ENCODE data around the gene LTBP1. TPM values are rescaled to one million over a fixed set of nuclear protein-coding genes. Genes with fewer than 3 reads are reported as not detected.

LTBP1 gene
- total RNA-seq, 1 experiment from 2014 or later = 12.1 TPM

DNA sequence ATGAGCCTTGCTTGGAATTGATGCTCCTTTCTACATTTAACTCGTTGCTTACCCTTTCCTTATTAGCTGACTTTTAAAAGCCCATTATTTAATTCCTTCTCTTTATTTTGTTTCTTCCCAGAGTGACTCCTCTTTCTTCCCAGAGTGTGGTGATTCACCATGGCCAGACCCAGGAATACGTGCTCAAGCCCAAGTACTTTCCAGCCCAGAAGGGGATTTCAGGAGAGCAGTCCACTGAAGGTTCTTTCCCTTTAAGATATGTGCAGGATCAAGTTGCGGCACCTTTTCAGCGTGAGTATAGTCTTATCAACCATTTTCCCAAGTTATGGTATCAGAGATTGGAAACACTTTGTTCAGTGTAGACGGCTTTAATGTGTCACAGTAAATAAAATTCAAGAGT lies 163.7 kb downstream of the LTBP1 start:
- no peak for DNase-seq (ENCODE audit: low spot score)

DNA sequence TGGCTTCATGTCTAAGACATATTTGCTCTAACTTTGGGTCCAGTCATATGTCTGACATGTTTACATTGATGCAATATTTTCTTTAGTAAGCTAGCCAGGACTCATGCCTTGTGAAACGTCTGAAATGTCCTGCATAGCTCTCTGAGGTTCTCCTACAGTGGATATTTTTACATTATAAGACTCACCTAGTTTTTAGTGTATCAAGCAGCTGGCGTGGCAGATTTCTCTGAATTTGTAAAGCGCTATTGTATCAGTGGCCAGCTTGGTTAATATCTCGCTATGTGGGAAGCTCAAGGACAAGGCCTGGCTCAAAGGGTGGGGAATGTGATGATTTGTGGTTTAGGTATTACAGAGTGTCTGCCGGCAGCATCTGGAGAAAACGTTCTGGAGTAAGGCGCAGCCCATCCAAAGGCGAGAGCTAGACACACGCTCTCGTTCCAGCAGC lies 164.3 kb downstream of the LTBP1 start:
- DNase-seq (ENCODE audit: low spot score) = no peak

DNA sequence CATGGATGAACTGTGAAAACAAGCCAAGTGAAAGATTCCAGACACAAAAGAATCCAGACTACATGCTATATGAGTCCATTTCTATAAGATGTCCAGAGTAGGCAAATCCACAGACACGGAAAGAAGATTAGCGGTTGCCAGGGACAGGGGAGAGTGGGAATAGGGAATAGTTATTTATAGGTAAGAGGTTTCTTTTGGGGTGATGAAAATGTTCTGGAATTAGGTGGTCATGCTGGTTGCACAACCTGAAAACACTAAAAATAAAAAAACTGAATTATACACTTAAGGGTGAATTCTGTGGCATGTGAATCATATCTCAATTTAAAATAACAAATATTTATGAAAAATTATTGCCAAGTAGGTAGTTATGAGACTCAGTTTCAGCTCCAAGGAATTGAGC lies 168.4 kb downstream of the LTBP1 start:
- no peak for DNase-seq (ENCODE audit: low spot score)

DNA sequence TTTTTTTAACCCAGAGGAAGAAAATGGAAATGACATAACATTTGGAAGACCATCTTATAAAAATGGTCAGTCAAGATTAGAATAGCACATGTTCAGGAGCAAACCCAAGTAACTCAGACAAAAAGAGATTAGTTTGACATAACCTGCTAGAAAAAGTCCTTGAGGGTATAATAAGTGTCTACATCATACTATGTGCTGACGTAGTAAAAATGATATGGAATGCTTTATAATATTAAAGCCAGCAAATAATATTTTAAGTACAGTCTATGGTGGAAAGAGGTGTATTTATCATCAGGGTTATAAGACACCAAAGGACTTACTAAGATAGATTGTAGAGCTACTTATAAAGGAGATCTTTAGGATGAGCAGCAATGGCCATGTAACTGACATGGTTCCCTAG lies 169.0 kb downstream of the LTBP1 start:
- DNase-seq (ENCODE audit: low spot score) = no peak

DNA sequence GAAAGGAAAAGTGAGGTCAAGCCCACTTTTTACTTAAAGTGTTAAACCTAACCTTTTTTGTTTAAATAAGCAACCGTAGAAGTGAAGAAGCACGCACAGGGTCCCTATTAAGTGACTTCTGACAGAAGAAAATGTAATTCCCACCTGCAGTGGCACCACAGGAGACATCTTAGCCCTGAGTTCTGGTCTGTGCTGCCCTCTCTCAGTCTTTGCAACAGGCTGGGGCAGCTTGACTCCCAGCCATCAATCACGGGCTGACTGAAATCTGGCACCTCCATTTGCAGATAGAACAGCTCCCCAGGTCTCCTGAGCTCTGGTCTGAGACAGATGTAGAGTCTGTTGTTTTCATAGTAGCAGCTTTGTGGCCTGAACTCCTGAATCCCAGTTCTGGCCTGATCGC lies 170.0 kb downstream of the LTBP1 start:
- no peak for DNase-seq (ENCODE audit: low spot score)

DNA sequence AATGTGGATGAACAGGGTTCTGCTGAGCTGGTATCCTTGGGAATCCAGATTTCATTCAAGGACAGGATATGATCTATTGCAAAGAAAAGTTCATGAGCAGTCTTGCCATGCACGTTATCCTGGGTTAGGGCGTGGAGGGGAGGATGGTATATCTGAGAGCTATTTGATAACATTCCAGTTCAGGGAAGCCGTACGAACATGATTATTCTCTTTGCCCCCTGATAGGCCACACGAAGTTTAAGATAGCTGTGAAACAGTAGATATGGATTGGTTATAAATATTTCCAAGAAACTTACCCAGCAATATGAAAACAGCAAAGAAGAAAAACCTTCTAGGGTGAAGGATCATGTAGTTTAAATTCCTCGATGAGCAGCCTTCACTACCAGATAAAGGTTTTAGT lies 171.9 kb downstream of the LTBP1 start:
- DNase-seq (ENCODE audit: low spot score) = no peak

DNA sequence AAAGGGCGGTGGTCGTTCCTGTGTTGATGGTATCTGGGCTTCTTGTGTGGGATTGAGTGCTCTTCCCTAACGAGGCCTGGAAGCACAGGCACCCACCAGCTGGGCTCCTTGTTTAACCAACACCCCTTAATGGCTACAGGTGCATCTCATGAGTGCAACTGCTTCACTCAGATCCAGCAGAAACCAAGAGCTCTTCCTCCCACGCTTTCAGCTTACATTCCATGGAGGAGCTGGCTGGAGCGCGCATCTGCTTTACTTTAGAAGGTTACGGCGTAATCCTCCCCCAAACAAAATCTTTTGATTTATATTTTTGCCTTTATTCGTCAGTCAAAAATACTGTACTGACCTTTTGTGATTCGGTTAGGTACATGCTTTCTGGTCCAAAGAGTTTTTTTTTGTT lies 174.7 kb downstream of the LTBP1 start:
- no peak for DNase-seq (ENCODE audit: low spot score)

DNA sequence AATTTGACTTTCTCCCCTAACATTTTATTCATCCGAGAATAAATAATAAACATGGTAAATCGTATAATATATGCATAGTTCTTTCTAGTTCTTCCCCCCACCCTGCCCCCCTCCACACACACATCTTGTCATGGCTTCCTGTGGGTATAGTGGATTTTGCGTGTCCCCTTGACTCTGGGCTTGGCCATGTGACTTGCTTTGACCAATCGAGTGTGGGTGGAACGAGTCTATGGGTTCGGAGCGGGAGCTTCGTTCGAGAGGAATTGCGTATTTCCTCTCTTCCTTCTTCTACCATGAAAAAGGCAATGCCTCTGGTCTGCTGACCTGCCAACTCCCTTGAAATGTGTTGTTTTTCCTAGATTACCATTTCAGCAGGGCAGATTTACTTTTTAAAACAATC lies 175.2 kb downstream of the LTBP1 start:
- DNase-seq (ENCODE audit: low spot score) = no peak

DNA sequence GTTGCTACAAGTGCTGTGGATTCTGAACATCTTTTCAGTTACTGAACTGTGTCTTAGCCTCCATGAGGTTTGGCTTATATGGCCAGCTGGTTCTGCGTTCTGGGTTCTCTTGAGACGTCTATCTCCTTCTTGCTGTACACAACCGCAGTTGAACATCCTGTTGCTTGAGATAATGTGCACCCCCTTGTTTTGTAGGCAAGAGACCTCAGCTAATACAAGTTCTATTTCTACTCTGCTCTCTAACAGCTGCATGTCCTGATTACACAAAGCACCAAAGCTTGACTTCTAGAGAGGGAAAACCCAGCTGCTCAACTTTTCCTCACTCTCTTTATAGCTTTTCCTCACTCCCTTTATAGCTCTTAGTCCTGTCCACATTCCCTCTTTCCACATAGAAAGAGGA lies 176.0 kb downstream of the LTBP1 start:
- no peak for DNase-seq (ENCODE audit: low spot score)

DNA sequence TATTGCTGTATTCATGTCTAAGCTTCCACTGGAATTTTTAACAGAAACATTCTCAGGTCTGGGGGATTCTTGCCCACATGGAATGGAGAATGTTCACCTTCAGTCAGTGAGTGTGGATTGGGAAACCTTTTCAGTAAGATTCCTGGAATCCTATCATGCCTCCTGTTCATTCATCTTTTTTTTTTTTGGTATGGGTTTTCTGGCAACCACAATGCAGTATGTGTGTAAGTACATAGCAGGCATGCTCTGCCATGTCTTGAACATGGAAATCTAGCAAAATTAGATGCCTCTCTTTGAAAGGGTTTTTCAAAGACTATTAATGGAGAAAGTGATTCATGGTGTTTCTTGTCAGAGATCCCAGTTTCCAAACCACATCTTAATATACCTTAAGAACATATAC lies 176.5 kb downstream of the LTBP1 start:
- DNase-seq (ENCODE audit: low spot score) = no peak

DNA sequence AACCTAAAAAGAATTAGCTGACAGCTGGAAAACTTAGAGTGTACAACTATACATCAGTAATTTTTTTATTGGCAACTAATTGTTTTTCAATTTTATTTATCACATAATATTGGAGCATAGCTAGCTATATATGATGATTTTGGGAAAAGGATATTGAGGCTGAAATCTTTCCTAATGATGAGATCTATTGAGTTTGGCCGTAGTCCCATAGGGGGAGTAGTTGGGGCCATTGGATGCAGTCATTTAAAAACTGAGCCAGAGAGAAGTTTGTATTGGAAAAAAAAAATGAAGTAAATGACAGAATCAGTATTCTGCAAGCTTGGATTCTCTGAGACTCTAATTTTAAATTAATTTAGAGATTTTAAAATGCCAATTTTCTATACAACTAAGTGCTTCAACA lies 179.8 kb downstream of the LTBP1 start:
- no peak for DNase-seq (ENCODE audit: low spot score)

DNA sequence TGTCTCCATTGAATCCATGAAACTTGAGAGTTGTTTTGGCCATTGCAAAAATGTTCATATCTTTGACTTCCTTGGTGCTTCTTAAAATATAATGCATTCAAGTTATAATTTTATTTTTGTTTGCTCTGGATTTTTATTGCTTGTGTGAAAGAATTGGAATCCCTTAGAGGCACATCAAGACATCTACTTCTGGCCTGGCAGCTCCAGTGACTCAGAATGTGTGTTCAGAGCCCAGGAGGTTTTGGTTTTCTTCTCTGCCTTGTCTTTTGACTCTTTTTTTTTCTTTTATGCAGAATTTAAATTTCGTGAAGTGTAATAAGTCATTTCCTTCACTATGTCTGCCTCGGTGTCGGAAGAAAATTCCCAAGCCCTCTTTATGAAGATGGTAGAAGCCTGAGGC lies 180.2 kb downstream of the LTBP1 start:
- DNase-seq (ENCODE audit: low spot score) = no peak

DNA sequence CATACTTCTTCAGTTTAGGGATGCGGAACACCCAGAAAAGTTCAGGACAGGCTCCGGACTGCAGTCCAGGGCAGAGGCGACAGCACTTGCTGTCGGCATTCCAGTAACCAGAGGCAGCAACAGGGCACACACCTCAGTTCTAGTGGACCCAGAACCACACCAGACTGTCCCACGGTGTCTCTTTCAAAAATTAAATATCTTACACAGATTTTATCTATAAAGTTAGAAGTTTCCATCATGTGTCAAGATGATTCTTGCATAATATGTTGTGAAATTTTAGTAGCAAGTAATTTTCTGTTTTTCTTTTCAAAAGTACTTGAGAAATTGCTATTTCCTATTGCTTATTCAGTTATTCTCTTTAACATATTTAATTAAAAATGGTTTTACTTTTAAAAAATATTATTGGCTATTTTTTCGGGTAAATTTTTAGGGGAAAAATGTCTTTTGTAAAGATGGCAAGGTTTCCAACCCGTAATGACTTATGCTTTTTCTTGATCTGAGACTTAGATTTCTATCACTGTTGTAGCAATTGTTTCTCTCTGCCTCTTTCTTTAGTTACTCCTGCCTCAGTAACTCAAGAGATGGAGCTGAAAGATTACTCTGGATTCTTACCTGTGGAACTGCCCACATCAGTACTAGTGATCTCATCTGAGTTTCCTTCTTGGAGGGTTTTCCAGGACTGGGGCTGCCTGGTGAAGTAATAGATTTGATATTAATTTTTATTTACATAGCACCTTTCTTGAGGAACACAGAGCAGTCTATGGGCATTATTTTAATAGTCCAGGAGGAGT lies 182.7 kb downstream of the LTBP1 start:
- DNase-seq (ENCODE audit: low spot score) = no peak

DNA sequence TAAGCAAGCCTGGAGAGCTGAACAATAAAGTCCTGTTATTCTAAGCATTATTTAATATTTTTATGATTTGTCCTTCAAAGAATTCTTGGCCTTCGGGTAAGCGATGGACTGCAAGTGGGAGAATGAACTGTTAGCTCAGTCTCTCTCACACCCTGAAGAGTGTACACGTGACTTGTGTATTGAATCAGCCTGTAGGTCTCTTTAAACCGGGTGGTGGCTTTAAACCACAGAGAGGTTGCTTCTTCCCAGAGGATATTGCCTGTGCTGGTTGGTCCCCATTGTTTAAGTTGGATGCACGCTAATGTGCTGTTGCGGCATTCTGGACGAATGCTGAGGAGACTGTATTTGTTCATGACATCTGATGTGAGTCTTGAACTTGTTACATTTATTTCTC lies 183.3 kb downstream of the LTBP1 start:
- no peak for DNase-seq (ENCODE audit: low spot score)

DNA sequence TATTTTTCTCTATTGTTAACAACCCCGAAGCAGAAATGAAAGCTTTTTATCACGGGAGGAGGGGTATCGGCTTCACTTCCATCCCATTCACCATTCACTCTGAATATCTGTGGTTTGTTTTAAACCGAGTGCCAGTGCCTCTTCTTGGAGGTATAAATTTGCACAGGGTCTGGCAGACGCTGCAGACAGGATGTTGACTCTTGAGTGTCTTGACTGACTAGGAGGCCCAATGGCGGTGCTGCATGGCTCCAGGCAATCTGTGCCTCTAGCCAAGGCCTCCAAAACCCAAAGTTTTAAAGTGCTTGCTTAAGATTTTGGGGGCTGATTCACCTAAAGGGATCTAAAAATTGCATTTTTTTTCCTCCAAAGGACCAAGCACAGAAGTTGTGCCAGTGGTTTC lies 183.8 kb downstream of the LTBP1 start:
- DNase-seq (ENCODE audit: low spot score) = no peak

DNA sequence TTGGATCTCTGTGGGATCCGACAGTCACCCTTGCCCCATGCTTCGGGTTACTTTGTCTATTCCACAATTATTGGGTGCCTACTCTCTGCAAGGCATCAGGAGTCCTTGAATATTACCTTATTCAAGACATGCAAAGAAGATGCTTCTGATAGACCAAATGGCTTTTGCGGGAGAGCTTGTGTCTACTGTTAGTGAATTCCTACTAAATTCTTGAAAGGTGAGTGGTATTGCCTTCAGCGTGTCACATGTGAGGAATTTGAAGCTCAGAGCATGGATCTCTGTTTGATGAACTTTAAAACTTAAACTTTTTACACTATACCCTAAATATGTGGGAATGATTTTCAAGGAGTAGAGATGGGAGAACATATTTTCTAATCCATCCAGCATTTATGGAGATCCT lies 184.4 kb downstream of the LTBP1 start:
- DNase-seq (ENCODE audit: low spot score) = peak; percentile 6

DNA sequence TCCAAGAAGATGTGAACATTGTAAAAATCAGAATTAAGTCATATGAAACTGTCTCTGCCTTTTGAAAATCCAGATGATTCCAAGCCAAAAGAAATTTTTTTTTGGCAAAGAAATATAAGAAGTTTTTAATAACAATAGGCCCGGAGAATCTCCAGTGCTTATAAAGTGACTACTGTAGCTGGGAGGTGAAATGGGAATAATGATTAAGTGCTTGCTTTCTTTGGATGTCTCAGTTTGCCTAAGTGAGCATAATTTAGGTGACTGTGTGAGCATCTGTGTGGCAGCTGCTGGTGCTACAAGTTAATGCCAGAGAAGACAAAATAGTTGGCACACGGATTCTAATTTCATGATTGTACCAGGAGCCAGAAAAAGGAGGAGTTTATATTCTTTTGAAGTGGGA lies 185.0 kb downstream of the LTBP1 start:
- DNase-seq (ENCODE audit: low spot score) = no peak

DNA sequence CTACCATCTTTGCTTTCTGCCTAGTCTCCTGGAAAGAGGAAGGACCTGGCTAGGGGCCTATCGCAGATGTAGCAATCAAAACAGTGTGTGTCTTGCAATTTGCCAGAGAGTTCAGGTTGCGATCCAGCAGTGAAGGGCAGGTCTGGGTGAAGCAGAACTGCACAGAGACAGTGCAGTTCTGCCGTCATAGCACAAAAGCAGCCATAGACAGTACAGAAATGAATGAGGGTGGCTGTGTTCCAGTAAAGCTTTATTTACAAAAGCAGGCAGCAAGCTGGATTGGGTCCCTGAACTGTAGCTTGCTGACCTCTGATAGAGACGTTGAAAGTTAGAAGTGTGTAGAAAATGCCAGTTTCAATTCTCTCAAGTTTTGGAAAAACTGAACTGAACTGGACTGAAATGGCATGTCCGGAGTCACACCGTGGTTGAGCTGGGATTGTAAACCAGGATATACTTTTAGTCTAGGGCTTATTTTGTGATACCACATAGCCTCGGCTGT lies 186.8 kb downstream of the LTBP1 start:
- DNase-seq (ENCODE audit: low spot score) = no peak

DNA sequence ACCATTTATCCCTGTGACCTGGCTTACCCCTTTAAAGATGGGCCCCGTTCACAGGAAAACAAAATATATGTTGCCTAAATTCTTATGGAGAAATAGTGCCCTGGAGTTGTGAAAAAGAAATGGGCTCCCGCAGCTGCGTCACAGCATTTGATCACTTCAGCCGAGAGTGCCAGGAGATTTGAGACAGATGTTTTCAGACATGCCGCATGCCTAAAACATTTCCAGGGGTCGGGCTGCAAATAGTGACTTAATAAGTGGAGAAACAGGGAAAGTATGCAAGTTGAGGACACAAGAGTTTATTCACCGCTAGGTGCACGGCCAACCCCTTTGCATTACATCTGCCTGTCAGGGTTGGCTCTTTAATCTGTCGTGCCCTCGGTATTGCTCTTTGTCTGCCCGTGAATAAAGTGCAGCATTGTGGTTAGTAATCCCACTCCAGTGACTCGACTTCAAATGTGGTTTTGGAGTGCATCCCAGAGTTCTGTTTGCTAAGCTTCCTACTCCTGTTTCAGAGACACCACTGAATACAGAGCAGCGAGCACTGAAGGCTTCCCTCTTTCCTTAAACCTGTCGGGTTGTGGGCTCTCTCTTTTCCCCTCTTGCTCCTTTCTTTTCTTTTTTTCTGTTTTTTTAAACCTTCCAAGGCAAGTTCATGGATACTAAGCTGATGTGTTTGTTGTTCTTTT lies 187.5 kb downstream of the LTBP1 start:
- peak; percentile 93 for DNase-seq (ENCODE audit: low spot score)

DNA sequence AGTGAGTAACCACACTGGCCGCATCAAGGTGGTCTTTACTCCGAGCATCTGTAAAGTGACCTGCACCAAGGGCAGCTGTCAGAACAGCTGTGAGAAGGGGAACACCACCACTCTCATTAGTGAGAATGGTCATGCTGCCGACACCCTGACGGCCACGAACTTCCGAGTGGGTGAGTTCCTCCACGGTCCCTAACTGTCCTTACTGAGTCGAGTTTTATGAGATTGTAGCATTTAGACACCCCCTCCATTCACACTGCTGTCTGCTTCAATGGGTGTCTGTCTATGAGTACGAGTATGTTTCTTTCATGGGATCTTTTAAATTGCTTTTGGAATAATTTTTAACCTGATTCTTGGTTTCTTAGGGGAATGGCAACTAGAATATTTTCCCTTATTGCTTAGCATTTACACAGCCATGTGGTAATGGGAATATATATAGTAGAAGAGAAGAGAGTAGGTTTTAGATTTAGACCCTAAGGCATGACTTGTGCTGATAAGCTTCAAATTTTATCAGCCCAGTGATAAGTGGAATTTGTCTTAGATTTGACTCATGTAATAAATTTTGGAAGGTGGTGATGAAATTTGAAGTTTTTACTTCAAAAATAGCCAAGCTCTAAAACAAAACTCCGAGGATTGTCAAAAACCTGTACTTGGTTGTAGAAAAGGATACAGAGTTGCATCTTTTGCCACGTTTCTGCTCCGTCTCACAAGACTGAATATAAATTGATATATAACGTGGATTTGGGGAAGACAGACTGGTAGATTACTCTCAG lies 188.2 kb downstream of the LTBP1 start:
- DNase-seq (ENCODE audit: low spot score) = no peak

DNA sequence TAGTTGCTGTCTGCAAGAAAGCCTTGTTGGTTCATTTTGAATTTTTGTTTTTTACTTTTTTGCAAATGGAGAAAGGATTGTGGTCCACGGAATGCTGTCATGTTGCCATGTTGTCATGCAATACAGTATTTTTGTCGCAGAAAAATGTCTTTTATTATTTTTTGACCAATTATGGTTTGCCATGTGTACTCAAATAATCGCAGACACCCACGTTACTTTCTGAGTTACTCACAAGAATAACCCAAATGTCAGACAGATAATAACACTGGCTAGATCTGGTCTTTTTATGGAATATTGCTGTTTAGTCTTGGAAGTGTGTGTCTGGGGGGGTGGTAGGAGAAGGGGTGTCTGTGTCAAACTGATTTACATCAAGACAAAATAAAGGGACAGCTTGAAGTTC lies 188.9 kb downstream of the LTBP1 start:
- DNase-seq (ENCODE audit: low spot score) = no peak

DNA sequence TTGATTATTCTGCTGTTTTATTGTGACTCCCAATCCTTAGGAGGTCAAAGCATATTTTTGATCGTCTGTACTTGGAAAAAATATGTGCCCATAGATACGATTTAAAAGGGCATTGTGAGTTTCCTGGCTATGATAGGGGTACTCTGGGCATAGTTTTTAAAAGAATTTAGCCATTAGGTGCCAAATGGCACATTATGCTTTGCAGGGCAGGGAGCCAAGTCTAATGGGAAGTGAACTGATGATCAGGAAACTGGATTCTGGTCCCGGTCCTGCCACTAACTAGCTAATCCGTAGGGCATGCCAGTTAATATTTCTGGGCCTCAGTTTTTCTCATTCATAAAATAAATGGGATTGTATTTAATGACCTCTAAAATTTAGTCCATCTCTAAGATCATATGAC lies 189.3 kb downstream of the LTBP1 start:
- DNase-seq (ENCODE audit: low spot score) = no peak

DNA sequence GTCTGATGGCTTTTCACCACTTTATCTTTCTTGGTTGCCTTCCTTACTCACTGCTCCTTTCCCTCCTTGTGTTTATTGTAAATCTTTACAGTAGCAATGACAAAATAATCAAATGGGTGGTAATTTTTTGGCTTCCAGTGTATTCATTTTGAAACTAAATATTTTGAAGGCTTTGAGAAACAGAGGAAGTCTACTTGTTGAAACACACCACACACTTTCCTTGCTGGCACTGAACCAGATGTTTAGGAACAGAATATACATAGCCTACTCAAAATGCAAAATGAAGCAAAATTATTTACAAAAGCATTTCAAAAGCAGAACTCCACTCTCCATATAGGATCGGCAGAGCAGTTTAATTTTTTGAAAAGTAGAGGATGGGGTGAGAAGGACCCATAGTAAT lies 189.8 kb downstream of the LTBP1 start:
- DNase-seq (ENCODE audit: low spot score) = no peak

Data from A172 (cell line).